GM12878 (cell line): ENCODE data around the gene MYCBP. TPM values are rescaled to one million over a fixed set of nuclear protein-coding genes. Genes with fewer than 3 reads are reported as not detected.

ENCODE experiments used
- ATF2 ChIP-seq: IDR thresholded peaks from 2 replicates; pipeline ENCODE4 v1.6.1; 2012; ENCODE audit warnings: low read length, inconsistent platforms
- BMI1 ChIP-seq: fragments of 450-650 bp; IDR thresholded peaks from 2 replicates; pipeline ENCODE4 v1.6.1; 2016; ENCODE audit warnings: mild to moderate bottlenecking, moderate library complexity, borderline replicate concordance
- CREM ChIP-seq: IDR thresholded peaks from 2 replicates; pipeline ENCODE4 v1.6.1; 2014; ENCODE audit warnings: antibody characterized with exemption, low read depth
- DPF2 ChIP-seq: fragments of 450-650 bp; IDR thresholded peaks from 2 replicates; pipeline ENCODE4 v1.6.1; 2017; ENCODE audit warnings: mild to moderate bottlenecking
- ELK1 ChIP-seq: IDR thresholded peaks from 2 replicates; pipeline ENCODE4 v1.6.1; 2012; ENCODE audit warnings: low read depth, low read length, improper control_type of control experiment
- EP300 ChIP-seq, 2 experiments: fragments of 150-350 bp in 1 of 2; IDR thresholded peaks; 2 replicates each; pipeline ENCODE4 v1.6.1; 2011 to 2012; ENCODE audit warnings: low read depth in 2 of 2, low read length in 2 of 2, borderline replicate concordance in 1 of 2, improper control_type of control experiment in 1 of 2, inconsistent platforms in 1 of 2; ENCODE audit not compliant: control insufficient read depth in 1 of 2
- ETV6 ChIP-seq, 2 experiments: fragments of 450-650 bp in 1 of 2; IDR thresholded peaks in 1 of 2; conservative IDR thresholded peaks in 1 of 2; 2 replicates each; pipeline ENCODE4 v1.6.1; 2014; ENCODE audit warnings: antibody characterized with exemption in 1 of 2, borderline replicate concordance in 1 of 2, low read depth in 1 of 2, mild to moderate bottlenecking in 1 of 2, moderate library complexity in 1 of 2
- FOXK2 ChIP-seq: fragments of 450-650 bp; IDR thresholded peaks from 2 replicates; pipeline ENCODE4 v1.6.1; 2017; ENCODE audit warnings: mild to moderate bottlenecking, moderate library complexity
- FOXM1 ChIP-seq: IDR thresholded peaks from 2 replicates; pipeline ENCODE4 v1.6.1; 2012; ENCODE audit warnings: low read depth, mild to moderate bottlenecking, inconsistent platforms, low read length, moderate library complexity
- GABPA ChIP-seq: IDR thresholded peaks from 2 replicates; pipeline ENCODE4 v1.6.1; 2014; ENCODE audit warnings: antibody characterized with exemption, low read depth, mild to moderate bottlenecking, inconsistent platforms
- HDAC2 ChIP-seq: fragments of 200-600 bp; sonication (generic); IDR thresholded peaks from 2 replicates; pipeline ENCODE4 v1.6.1; 2017
- HDGF ChIP-seq: fragments of 450-650 bp; IDR thresholded peaks from 2 replicates; pipeline ENCODE4 v1.6.1; 2016; ENCODE audit warnings: antibody characterized with exemption
- IKZF1 ChIP-seq: fragments of 450-650 bp; conservative IDR thresholded peaks from 2 replicates; pipeline ENCODE4 v1.6.1; 2017; ENCODE audit warnings: antibody characterized with exemption, mild to moderate bottlenecking
- KAT2A ChIP-seq: conservative IDR thresholded peaks from 2 replicates; pipeline ENCODE4 v1.6.1; 2011; ENCODE audit warnings: low read depth, low read length; ENCODE audit not compliant: control insufficient read depth
- MEF2A ChIP-seq: IDR thresholded peaks from 2 replicates; pipeline ENCODE4 v1.6.1; 2011; ENCODE audit warnings: low read depth, mild to moderate bottlenecking, low read length, moderate library complexity; ENCODE audit not compliant: insufficient read depth
- NBN ChIP-seq: fragments of 450-650 bp; IDR thresholded peaks from 2 replicates; pipeline ENCODE4 v1.6.1; 2016
- PAX5 ChIP-seq: IDR thresholded peaks from 2 replicates; pipeline ENCODE4 v1.6.1; 2011; ENCODE audit warnings: low read depth, low read length, borderline replicate concordance
- RFX5 ChIP-seq: IDR thresholded peaks from 2 replicates; pipeline ENCODE4 v1.6.1; 2011; ENCODE audit warnings: low read depth, low read length, improper control_type of control experiment
- RUNX3 ChIP-seq: IDR thresholded peaks from 2 replicates; pipeline ENCODE4 v1.6.1; 2012; ENCODE audit warnings: low read length, inconsistent platforms
- SMARCA5 ChIP-seq: fragments of 450-650 bp; IDR thresholded peaks from 2 replicates; pipeline ENCODE4 v1.6.1; 2017; ENCODE audit warnings: mild to moderate bottlenecking
- SREBF1 ChIP-seq: IDR thresholded peaks from 2 replicates; pipeline ENCODE4 v1.6.1; 2012; ENCODE audit warnings: mild to moderate bottlenecking, low read length
- SREBF2 ChIP-seq: IDR thresholded peaks from 2 replicates; pipeline ENCODE4 v1.6.1; 2012; ENCODE audit warnings: mild to moderate bottlenecking, low read length
- STAT1 ChIP-seq: fragments of 450-650 bp; conservative IDR thresholded peaks from 2 replicates; pipeline ENCODE4 v1.6.1; 2014; ENCODE audit warnings: antibody characterized with exemption, mild to moderate bottlenecking
- TBL1XR1 ChIP-seq: IDR thresholded peaks from 2 replicates; pipeline ENCODE4 v1.6.1; 2012; ENCODE audit warnings: low read depth, low read length, improper control_type of control experiment
- USF2 ChIP-seq: IDR thresholded peaks from 2 replicates; pipeline ENCODE4 v1.6.1; 2011; ENCODE audit warnings: low read depth, low read length, improper control_type of control experiment, borderline replicate concordance
- ZNF384 ChIP-seq: IDR thresholded peaks from 2 replicates; pipeline ENCODE4 v1.6.1; 2012; ENCODE audit warnings: low read depth, mild to moderate bottlenecking, low read length, improper control_type of control experiment, borderline replicate concordance
- polyA plus RNA-seq, 11 experiments: library from polyadenylated mRNA; depleted of rRNA in 4 of 11; unstranded in 6 of 11; stranded (reverse) in 5 of 11; fragments of >200 nt; fragmentation: Nextera tagmentation in 4 of 11; fragmentation: Illumina TruSeq in 1 of 11; extraction: Ambion mirVana in 4 of 11; extraction: Trizol in 1 of 11; gene quantifications; 1 replicate in 1 of 11; 2 replicates in 10 of 11; pipeline versions ENCODE4 v1.2.1 to v1.2.3, GENCODE V29; 2011 to 2016; ENCODE audit warnings: inconsistent platforms in 2 of 11, missing spikeins in 2 of 11, low read depth in 1 of 11
- total RNA-seq, 4 experiments: library from RNA; depleted of rRNA in 3 of 4; stranded (reverse); fragments of >200 nt in 3 of 4; fragmentation: Illumina TruSeq in 1 of 4; extraction: Trizol in 1 of 4; gene quantifications; 2 replicates each; pipeline versions ENCODE4 v1.2.1 to v1.2.3, GENCODE V29; 2013 to 2021
- TF ChIP-seq, protein P1 (sequence below): IDR thresholded peaks from 2 replicates; pipeline ENCODE4 v1.6.1; 2011; ENCODE audit warnings: mild to moderate bottlenecking, low read depth, low read length, moderate library complexity; ENCODE audit not compliant: insufficient replicate concordance

The MYCBP gene
- total and polyA plus RNA-seq, 10 of the 15 experiments (the other 5 are each of a cell fraction or from before 2014, with no cell fraction given), result 26.1 to 210 (median 43.1) TPM

DNA sequence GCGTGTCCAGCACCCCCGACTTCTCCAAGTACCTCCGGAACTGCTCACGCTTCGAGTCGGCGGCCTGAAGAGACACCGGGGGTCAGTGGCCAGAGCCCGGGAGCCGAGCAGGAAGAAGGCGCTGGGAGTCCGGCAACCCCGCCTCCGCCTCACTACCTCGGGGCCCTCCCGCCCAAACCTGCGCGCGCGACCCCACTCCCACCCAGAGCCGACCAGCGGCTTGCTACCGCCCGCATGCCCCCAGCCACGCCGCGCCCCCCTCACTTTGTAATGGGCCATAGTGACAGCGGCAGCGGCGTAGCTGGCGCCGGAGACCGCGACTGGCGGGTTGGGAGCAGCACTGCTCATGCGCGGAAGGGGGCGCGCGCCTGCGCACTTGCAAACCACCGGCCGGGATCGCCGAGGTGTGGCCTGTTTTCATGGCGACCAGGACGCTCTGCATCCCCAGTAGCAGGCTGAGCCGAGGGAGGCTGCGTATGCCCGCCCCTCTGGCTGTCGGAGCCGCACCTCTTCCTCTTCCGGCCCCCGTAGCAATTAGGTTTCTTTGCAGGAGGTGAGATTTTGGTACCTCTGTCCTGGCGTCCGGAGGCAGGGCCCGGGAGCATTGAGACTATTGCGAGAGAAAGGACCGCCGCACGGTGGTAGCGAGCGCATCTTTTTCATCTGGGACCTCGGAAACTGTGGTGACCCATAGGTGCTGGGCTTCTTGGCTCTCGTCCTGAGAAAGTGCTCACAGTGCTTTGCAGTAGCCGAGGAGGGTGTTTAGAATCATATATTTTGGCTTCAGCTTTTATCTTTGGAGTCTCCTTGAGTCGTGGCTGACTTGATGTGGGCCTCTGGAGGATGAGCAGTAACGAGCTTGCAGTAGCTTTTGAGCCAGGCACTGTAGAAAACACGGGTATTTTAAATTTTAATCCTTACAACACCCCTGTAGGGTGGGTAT is at the start of gene MYCBP (continued):
- TF ChIP-seq, protein P1, sequence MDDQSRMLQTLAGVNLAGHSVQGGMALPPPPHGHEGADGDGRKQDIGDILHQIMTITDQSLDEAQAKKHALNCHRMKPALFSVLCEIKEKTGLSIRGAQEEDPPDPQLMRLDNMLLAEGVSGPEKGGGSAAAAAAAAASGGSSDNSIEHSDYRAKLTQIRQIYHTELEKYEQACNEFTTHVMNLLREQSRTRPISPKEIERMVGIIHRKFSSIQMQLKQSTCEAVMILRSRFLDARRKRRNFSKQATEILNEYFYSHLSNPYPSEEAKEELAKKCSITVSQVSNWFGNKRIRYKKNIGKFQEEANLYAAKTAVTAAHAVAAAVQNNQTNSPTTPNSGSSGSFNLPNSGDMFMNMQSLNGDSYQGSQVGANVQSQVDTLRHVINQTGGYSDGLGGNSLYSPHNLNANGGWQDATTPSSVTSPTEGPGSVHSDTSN, result no peak
- TF ChIP-seq USF2 (no peak), EP300 (IDR thresholded peaks at IDR 0.05; ENCODE audit: borderline replicate concordance in 1 of 2, control insufficient read depth in 1 of 2, low read depth in 2 of 2, low read length in 2 of 2) (no peak), RFX5 (0 out of 2 replicates have a peak, but pooled peaks have one; percentile 18), DPF2 (no peak; the same call in 1 of the 2 replicates), NBN (no peak), ZNF384 (no peak), STAT1 (0 out of 2 replicates have a peak, but pooled peaks have one; percentile 42), FOXM1 (no peak), HDAC2 (no peak), SMARCA5 (no peak), SREBF2 (no peak), RUNX3 (peak; percentile 34; the same call in 1 of the 2 replicates), FOXK2 (no peak), TBL1XR1 (no peak), SREBF1 (no peak), MEF2A (no peak), KAT2A (no peak), BMI1 (peak; percentile 95), IKZF1 (peak; percentile 94), GABPA (peak; percentile 90), ETV6 (conservative IDR thresholded peaks at IDR 0.05 in 1 of 2, IDR thresholded peaks at IDR 0.05 in 1 of 2; ENCODE audit: borderline replicate concordance in 1 of 2, low read depth in 1 of 2) (no peak), PAX5 (peak; percentile 78; the same call in 1 of the 2 replicates), ATF2 (no peak), ELK1 (peak; percentile 65), CREM (no peak), HDGF (no peak)
